Naive thymus-derived CD8-positive, alpha-beta T cell (primary cell): ENCODE measurements around the gene MIDN. TPM values are rescaled to one million over a fixed set of nuclear protein-coding genes. Genes with fewer than 3 reads are reported as not detected.

ENCODE experiments used
- ATAC-seq, 2 donors: fragments of 150-1000 bp; cut with Tn5 transposase in 1 of 2; sonication (Bioruptor Pico), chemical (Tn5 transposase) in 1 of 2; 1 replicate in 1 of 2; 2 replicates in 1 of 2; pipeline ENCODE4 v1.10.0; 2021; ENCODE audit warnings: mild to moderate bottlenecking in 2 of 2, moderate library complexity in 2 of 2
- POLR2A ChIA-PET: fragments of 350-600 bp; sonication (Branson Sonifier 250); formaldehyde crosslinking; loops from one replicate; lab custom pipeline; 2021; ENCODE audit warnings: antibody characterized with exemption; lab: Charles Lee
- DNase-seq, 10 donors: peaks; one replicate each; pipeline versions ENCODE4 v3.0.0 to v3.0.0-alpha.2; 2020 to 2022
- H3K27ac Mint-ChIP-seq, 10 donors: one replicate each; pipeline ENCODE4 v1.8.0; 2020 to 2022; ENCODE audit warnings: mild to moderate bottlenecking in 10 of 10, mixed read lengths in 10 of 10, moderate library complexity in 4 of 10, inconsistent platforms in 1 of 10
- H3K27me3 Mint-ChIP-seq, 5 donors: one replicate each; pipeline ENCODE4 v1.8.0; 2021 to 2022; ENCODE audit warnings: mixed read lengths in 5 of 5
- H3K36me3 Mint-ChIP-seq, 3 donors: one replicate each; pipeline ENCODE4 v1.8.0; 2020 to 2022; ENCODE audit warnings: mixed read lengths in 3 of 3, mild to moderate bottlenecking in 2 of 3, inconsistent platforms in 1 of 3
- H3K4me1 Mint-ChIP-seq, 4 donors: one replicate each; pipeline ENCODE4 v1.8.0; 2021 to 2022; ENCODE audit warnings: mixed read lengths in 4 of 4
- H3K4me3 Mint-ChIP-seq, 10 donors: one replicate each; pipeline ENCODE4 v1.8.0; 2020 to 2022; ENCODE audit warnings: mild to moderate bottlenecking in 10 of 10, mixed read lengths in 10 of 10, moderate library complexity in 6 of 10, inconsistent platforms in 1 of 10
- H3K9me3 Mint-ChIP-seq, 9 donors: one replicate each; pipeline ENCODE4 v1.8.0; 2020 to 2022; ENCODE audit warnings: mixed read lengths in 9 of 9, mild to moderate bottlenecking in 3 of 9, inconsistent platforms in 1 of 9, moderate library complexity in 1 of 9
- polyA plus RNA-seq, 3 donors: library from polyadenylated mRNA; unstranded; fragments of 300-500 nt; fragmentation: Illumina TruSeq; gene quantifications; one replicate each; pipeline ENCODE4 v1.2.3, GENCODE V29; 2021
- total RNA-seq, 8 experiments: library from RNA in 2 of 8; stranded (reverse) in 2 of 8; gene quantifications; one replicate each; pipeline ENCODE4 v1.2.3 and lab custom pipeline; 2021 to 2026

The MIDN gene
- total and polyA plus RNA-seq, 5 experiments from 2014 or later, result 1.1 to 35.4 (median 8.2) TPM

DNA sequence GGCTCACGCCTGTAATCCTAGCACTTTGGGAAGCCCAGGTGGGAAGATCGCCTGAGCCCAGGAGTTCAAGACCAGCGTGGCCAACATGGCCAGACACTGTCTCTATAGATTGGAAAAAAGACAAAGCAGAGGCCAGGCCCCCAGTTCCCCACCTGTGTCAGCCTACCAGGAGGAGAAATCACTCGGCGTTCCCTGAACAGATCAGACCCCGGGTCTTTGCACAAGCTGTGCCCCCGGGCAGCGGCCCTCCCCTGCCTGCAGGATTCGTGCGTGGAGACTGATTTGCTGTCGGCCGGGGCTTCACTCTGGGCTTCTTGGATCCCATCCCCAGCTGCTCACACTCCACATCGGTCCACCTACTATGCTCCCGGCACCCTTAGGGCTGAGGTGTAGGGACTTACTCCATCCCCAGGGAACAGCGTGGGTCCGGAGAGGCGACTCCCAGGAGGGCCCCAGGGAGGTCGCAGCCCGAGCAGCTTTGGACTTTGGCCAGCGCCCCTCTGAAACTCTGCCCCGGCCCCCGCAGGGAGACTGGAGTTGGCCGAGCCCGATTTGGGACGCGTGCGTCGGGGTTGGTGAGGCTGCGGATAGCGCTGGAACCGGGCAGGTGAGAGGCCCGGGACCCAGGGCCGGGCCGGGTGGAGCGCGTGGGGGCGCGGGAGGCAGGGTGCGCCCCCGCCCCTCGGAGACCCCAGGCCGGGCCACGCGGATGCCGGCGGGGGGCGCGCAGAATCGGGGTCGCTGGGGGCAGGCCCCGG is 36.8 kb downstream of the MIDN start:
- H3K4me1 Mint-ChIP-seq, result peaks cover 1 to 14% (median 9%) of the 10 kb centered on the region in 4 donors
- no peaks in the 10 kb centered on the region for H3K9me3 Mint-ChIP-seq
- H3K36me3 Mint-ChIP-seq, result peaks cover 0 to 6% (median 0%) of the 10 kb centered on the region in 3 donors
- POLR2A ChIA-PET, result interaction anchor here (0.8 kb wide), 1 partner anchor 16 kb away, joined by 3 read pairs; the partner anchor contains the start of gene CIRBP
- DNase-seq, result no peak
- peak overlapping the region in 3 of 10 donors; percentile 17 to 56 (median 28) for H3K27ac Mint-ChIP-seq
- H3K27me3 Mint-ChIP-seq, result peaks cover 9 to 41% (median 20%) of the 10 kb centered on the region in 5 donors
- ATAC-seq, result no peak
- H3K4me3 Mint-ChIP-seq, result peak overlapping the region; percentile 15 to 67 (median 56)

- H3K27me3 Mint-ChIP-seq, result peaks cover 9 to 42% (median 20%) of the 10 kb centered on the region in 5 donors
- H3K36me3 Mint-ChIP-seq, result peaks cover 0 to 6% (median 0%) of the 10 kb centered on the region in 3 donors
- POLR2A ChIA-PET, result no interaction called here
- ATAC-seq, result peak; percentile 36 to 56
- DNase-seq, result no peak
- no peaks in the 10 kb centered on the region for H3K9me3 Mint-ChIP-seq
- H3K4me1 Mint-ChIP-seq, result peaks cover 1 to 11% (median 8%) of the 10 kb centered on the region in 4 donors
- peak within 1 kb of the TSS; percentile 15 to 82 (median 60) for H3K4me3 Mint-ChIP-seq
- peak within 1 kb of the TSS in 3 of 10 donors; percentile 17 to 56 (median 28) for H3K27ac Mint-ChIP-seq
Measured at GRCh38 chr19:1285737-1286360, 37.5 kb downstream of the MIDN start, which contains the start of gene EFNA2. Gene EFNA2, plus strand, starts transcription at chr19:1285873. Its CDS starts 296 bp downstream, at chr19:1286169.

DNA sequence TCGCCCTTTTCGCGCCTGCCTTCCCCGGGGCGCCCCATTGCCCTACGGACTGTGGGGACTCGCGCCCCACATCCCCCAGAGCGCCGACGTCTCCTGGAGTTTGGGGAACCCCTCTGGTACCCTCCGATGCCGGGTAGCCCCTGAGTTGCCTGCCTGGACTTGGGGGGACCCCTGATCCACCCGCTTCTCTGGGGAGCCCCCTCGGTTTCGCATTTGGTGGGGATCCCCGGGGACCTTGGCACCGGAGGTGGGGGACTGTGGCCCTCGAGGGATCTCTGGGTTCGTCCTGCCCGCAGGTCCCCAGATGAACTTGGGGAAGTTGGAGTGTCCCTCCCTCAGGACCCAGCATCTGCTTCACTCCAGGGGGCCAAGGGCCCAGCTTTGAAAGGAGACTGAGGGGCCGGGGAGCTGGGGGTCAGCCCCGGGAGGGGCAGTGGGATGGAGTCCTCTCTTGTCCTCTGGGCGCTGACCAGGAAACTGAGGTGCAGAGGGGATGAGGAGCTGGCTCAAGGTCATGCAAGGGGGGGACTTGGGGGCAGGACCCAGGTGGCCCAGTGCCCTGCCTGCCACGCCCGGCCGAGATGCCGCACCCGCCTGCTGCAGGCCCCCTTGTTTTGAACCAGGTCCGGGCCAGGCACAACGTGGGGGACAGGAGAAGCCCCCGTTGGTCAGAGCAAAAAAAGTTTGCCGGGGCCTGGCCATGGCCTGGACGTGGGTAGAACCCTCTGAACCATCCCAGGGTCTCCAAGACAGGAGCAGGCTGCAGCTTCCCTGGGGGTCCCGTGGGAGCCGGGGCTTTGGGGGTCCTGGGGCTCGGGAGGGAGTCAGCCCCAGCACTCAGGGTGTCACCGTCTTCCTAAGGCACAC is 38.3 kb downstream of the MIDN start:
- Mint-ChIP-seq H3K9me3 (no peaks in the 10 kb centered on the region), H3K4me1 (peaks cover 1 to 11% (median 8%) of the 10 kb centered on the region in 4 donors), H3K36me3 (peaks cover 0 to 6% (median 0%) of the 10 kb centered on the region in 3 donors), H3K27me3 (peaks cover 9 to 43% (median 20%) of the 10 kb centered on the region in 5 donors), H3K4me3 (peak overlapping the region in 9 of 10 donors; percentile 7 to 82 (median 56)), H3K27ac (no peak overlapping the region)
- ATAC-seq (no peak), DNase-seq (no peak)
- POLR2A ChIA-PET, result no interaction called here

- peaks cover 12 to 51% (median 25%) of the 10 kb centered on the region in 5 donors for H3K27me3 Mint-ChIP-seq
- no peak overlapping the region for H3K4me3 Mint-ChIP-seq
- H3K36me3 Mint-ChIP-seq, result peaks cover 0 to 6% (median 0%) of the 10 kb centered on the region in 3 donors
- H3K4me1 Mint-ChIP-seq, result peaks cover 4 to 12% (median 11%) of the 10 kb centered on the region in 4 donors
- H3K27ac Mint-ChIP-seq, result no peak overlapping the region
- DNase-seq, result no peak
- POLR2A ChIA-PET, result no interaction called here
- H3K9me3 Mint-ChIP-seq, result no peaks in the 10 kb centered on the region
- ATAC-seq, result no peak
Measured at GRCh38 chr19:1287354-1288225, 39.2 kb downstream of the MIDN start.

DNA sequence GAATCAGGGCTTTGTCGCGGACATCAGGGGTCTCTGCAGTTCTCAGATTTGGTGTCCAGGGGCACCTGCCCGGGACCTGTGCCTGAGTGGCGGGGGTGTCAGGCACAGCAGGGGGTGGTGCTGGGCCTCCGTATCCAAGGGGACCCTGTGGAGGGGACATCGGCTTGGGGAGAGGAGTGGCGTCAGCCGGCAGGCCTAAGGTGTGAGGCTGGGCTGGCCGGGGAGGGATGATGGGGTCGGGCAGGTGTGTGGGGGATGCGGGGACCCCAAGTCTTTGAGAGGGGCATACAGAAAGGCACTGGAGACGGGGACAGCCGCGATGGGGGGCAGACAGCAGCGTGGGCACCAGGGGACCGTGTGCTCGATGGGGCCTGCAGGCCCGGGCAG is 39.8 kb downstream of the MIDN start:
- Mint-ChIP-seq H3K4me1 (peaks cover 4 to 12% (median 11%) of the 10 kb centered on the region in 4 donors), H3K9me3 (no peaks in the 10 kb centered on the region), H3K27ac (no peak overlapping the region), H3K27me3 (peaks cover 12 to 52% (median 27%) of the 10 kb centered on the region in 5 donors), H3K36me3 (peaks cover 0 to 6% (median 0%) of the 10 kb centered on the region in 3 donors), H3K4me3 (no peak overlapping the region)
- POLR2A ChIA-PET, result no interaction called here
- no peak for ATAC-seq
- no peak for DNase-seq

DNA sequence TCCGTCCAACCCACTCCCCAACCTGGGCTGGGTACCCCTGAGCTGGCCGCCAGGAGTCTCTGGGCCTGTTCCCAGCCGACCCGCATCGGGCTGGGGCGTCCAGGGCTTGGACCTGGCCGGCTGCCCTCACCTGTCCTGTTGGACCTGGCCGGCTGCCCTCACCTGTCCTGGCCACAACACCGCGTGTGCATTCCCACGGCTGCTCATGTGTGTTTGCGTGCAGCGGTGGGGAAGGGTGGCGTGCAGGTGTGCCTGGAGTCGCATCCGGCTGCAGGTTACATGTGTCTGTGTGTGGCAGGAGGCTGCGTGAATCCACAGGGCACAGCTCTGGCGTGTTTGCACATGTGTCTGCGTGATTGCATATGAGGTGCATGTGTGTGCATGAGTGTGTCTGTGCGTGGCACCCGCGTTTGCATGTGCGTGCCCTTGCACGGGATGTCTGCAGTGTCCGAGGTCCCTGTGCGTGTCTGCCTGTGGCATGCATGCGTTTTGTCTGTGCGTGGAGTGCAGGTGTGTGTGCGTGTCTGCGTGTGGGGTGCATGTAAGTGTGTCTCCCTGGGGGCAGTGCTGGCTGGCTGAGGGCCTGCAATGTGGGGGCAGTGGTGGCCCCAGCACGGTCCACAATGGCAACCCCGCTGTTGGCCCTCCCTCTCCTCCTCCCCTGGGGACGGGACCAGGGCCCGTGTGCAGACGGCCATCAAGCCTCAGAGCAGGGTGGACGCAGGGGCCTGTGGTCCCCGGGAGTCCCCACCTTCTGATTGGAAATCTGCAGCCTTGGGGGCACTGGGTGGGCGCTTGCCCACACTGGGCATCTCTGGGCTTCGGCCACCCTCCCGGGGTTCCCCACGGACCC is 40.7 kb downstream of the MIDN start:
- Mint-ChIP-seq H3K27ac (no peak overlapping the region), H3K4me1 (peaks cover 4 to 12% (median 11%) of the 10 kb centered on the region in 4 donors), H3K9me3 (no peaks in the 10 kb centered on the region), H3K4me3 (no peak overlapping the region), H3K27me3 (peaks cover 12 to 56% (median 28%) of the 10 kb centered on the region in 5 donors), H3K36me3 (peaks cover 0 to 6% (median 0%) of the 10 kb centered on the region in 3 donors)
- DNase-seq (no peak), ATAC-seq (no peak)
- POLR2A ChIA-PET, result no interaction called here

DNA sequence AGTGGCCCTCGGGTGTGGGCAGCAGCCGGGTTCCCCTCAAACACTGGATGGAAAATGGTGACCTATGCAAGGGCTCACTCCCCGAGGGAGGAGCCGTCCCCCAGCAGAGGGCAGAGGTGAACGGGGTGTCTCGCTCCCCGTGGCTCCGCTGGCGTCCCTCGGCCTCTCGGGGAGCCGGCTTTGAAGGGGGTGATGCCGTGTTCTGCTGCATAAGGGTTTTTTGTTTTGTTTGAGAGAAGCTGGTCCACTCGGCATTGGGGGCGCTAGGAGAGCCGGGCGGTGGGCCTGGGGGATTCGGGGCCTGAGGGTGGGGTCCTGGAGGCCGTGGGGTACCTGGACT is 41.3 kb downstream of the MIDN start:
- H3K4me3 Mint-ChIP-seq, result no peak overlapping the region
- DNase-seq (no peak), ATAC-seq (no peak)
- POLR2A ChIA-PET, result no interaction called here
- H3K4me1 Mint-ChIP-seq, result peaks cover 4 to 12% (median 9%) of the 10 kb centered on the region in 4 donors
- peaks cover 7 to 55% (median 27%) of the 10 kb centered on the region in 5 donors for H3K27me3 Mint-ChIP-seq
- peaks cover 0 to 4% (median 0%) of the 10 kb centered on the region in 3 donors for H3K36me3 Mint-ChIP-seq
- no peak overlapping the region for H3K27ac Mint-ChIP-seq
- H3K9me3 Mint-ChIP-seq, result no peaks in the 10 kb centered on the region

DNA sequence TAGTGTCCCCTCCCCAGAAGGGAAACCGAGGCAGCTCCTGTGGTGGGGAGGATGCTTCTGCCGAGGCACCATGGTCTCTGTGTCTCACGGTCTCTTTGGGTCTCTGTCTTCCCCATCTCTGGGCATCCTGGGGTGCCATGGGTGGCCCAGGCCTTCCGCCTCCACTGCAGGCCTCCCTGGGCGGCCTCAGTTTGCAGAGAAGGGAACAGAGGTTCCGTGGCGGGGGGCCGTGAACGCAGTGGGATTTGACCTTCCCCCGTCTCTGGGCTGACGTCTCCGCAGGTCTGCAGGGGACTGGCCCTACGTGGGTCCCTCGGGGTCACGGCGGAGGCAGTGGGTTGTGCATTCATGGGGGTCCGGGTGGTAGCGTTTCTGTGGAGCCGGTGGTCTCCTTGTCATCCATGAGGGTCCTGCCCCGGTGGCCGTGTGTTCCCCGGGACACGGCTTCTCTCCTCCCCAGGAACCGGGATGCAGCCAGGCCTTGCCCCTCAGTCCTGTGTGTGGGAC is 41.9 kb downstream of the MIDN start:
- Mint-ChIP-seq H3K36me3 (no peaks in the 10 kb centered on the region), H3K4me3 (no peak overlapping the region), H3K27ac (no peak overlapping the region), H3K4me1 (peaks cover 3 to 12% (median 8%) of the 10 kb centered on the region in 4 donors), H3K9me3 (no peaks in the 10 kb centered on the region), H3K27me3 (peaks cover 3 to 54% (median 23%) of the 10 kb centered on the region in 5 donors)
- ATAC-seq, result no peak
- DNase-seq, result no peak
- POLR2A ChIA-PET, result interaction anchor here (0.6 kb wide), 1 partner anchor 251 kb away, joined by 7 read pairs; no protein-coding TSS in a partner anchor

- Mint-ChIP-seq H3K4me3 (no peak overlapping the region), H3K36me3 (no peaks in the 10 kb centered on the region), H3K9me3 (no peaks in the 10 kb centered on the region), H3K4me1 (peaks cover 4 to 12% (median 9%) of the 10 kb centered on the region in 4 donors), H3K27me3 (peaks cover 3 to 56% (median 23%) of the 10 kb centered on the region in 5 donors), H3K27ac (no peak overlapping the region)
- DNase-seq (no peak), ATAC-seq (no peak)
- POLR2A ChIA-PET, result interaction anchor here (0.6 kb wide), 1 partner anchor 250 kb away, joined by 7 read pairs; no protein-coding TSS in a partner anchor
Measured at GRCh38 chr19:1290703-1291651, 42.6 kb downstream of the MIDN start.
